Nephron (organoid): ENCODE measurements around the gene TOR1AIP2.

Source experiments
- H3K27ac Mint-ChIP-seq, 3 experiments: 2 replicates each; pipeline ENCODE4 v1.8.0; 2020; ENCODE audit warnings: mixed read lengths in 3 of 3, mild to moderate bottlenecking in 2 of 3, moderate library complexity in 1 of 3
- H3K27me3 Mint-ChIP-seq: 2 replicates; pipeline ENCODE4 v1.8.0; 2021; ENCODE audit warnings: low read depth, mild to moderate bottlenecking, moderate library complexity, mixed read lengths
- H3K36me3 Mint-ChIP-seq: 2 replicates; pipeline ENCODE4 v1.8.0; 2020; ENCODE audit warnings: low read depth, mixed read lengths
- H3K4me1 Mint-ChIP-seq: 2 replicates; pipeline ENCODE4 v1.8.0; 2020; ENCODE audit warnings: mixed read lengths
- H3K4me3 Mint-ChIP-seq, 3 experiments: 2 replicates each; pipeline ENCODE4 v1.8.0; 2020; ENCODE audit warnings: mild to moderate bottlenecking in 3 of 3, mixed read lengths in 3 of 3, moderate library complexity in 2 of 3
- H3K9me3 Mint-ChIP-seq: 2 replicates; pipeline ENCODE4 v1.8.0; 2020; ENCODE audit warnings: mixed read lengths
- CTCF ChIP-seq, 3 experiments: fragments of 200-600 bp; sonication (generic); IDR thresholded peaks; one replicate each; pipeline ENCODE4 v1.5.0; 2021; ENCODE audit warnings: antibody characterized with exemption in 3 of 3; ENCODE audit not compliant: unreplicated experiment in 3 of 3

The TOR1AIP2 gene

GRCh38 chr1:179910934-179911333, 33.3 kb upstream of the TOR1AIP2 start:
- no peaks in the 10 kb centered on the region for H3K4me1 Mint-ChIP-seq
- H3K27me3 Mint-ChIP-seq, result no peaks in the 10 kb centered on the region
- no peaks in the 10 kb centered on the region for H3K9me3 Mint-ChIP-seq
- no peak for TF ChIP-seq CTCF (IDR thresholded peaks at IDR 0.05; ENCODE audit: unreplicated experiment in 3 of 3)
- H3K4me3 Mint-ChIP-seq, result no peak overlapping the region
- peaks cover 43% of the 10 kb centered on the region for H3K36me3 Mint-ChIP-seq
- H3K27ac Mint-ChIP-seq, result no peak overlapping the region

- H3K27ac Mint-ChIP-seq, result no peak overlapping the region
- H3K36me3 Mint-ChIP-seq, result peaks cover 19% of the 10 kb centered on the region
- peaks cover 6% of the 10 kb centered on the region for H3K4me1 Mint-ChIP-seq
- H3K4me3 Mint-ChIP-seq, result no peak overlapping the region
- no peaks in the 10 kb centered on the region for H3K9me3 Mint-ChIP-seq
- TF ChIP-seq CTCF (IDR thresholded peaks at IDR 0.05; ENCODE audit: unreplicated experiment in 3 of 3), result no peak
- H3K27me3 Mint-ChIP-seq, result no peaks in the 10 kb centered on the region
Measured at GRCh38 chr1:179889589-179889988, 12.0 kb upstream of the TOR1AIP2 start.

- Mint-ChIP-seq H3K36me3 (peaks cover 16% of the 10 kb centered on the region), H3K27ac (no peak overlapping the region), H3K9me3 (no peaks in the 10 kb centered on the region), H3K4me3 (no peak overlapping the region), H3K27me3 (no peaks in the 10 kb centered on the region), H3K4me1 (peaks cover 19% of the 10 kb centered on the region)
- TF ChIP-seq CTCF (IDR thresholded peaks at IDR 0.05; ENCODE audit: unreplicated experiment in 3 of 3), result no peak
Measured at GRCh38 chr1:179888071-179888470, 10.5 kb upstream of the TOR1AIP2 start.

GRCh38 chr1:179883745-179884138, 6.1 kb upstream of the TOR1AIP2 start:
- H3K27me3 Mint-ChIP-seq, result no peaks in the 10 kb centered on the region
- peaks cover 45% of the 10 kb centered on the region for H3K4me1 Mint-ChIP-seq
- peak overlapping the region; percentile 100 for H3K27ac Mint-ChIP-seq
- no peak for TF ChIP-seq CTCF (IDR thresholded peaks at IDR 0.05; ENCODE audit: unreplicated experiment in 3 of 3)
- no peaks in the 10 kb centered on the region for H3K9me3 Mint-ChIP-seq
- H3K36me3 Mint-ChIP-seq, result peaks cover 4% of the 10 kb centered on the region
- peak overlapping the region; percentile 92 to 96 (median 92) for H3K4me3 Mint-ChIP-seq

- no peaks in the 10 kb centered on the region for H3K27me3 Mint-ChIP-seq
- peak overlapping the region; percentile 100 for H3K27ac Mint-ChIP-seq
- peaks cover 45% of the 10 kb centered on the region for H3K4me1 Mint-ChIP-seq
- H3K4me3 Mint-ChIP-seq, result peak overlapping the region; percentile 92 to 96 (median 92)
- H3K9me3 Mint-ChIP-seq, result no peaks in the 10 kb centered on the region
- H3K36me3 Mint-ChIP-seq, result peaks cover 4% of the 10 kb centered on the region
- no peak for TF ChIP-seq CTCF (IDR thresholded peaks at IDR 0.05; ENCODE audit: unreplicated experiment in 3 of 3)
Measured at GRCh38 chr1:179883040-179883744, 5.6 kb upstream of the TOR1AIP2 start.
